ENCODE measurements around the gene SLC8B1.

Gene SLC8B1

GRCh38 chr12:113287146-113287898 is 47.6 kb downstream of the SLC8B1 start:
- TF ChIP-seq CTCF (IDR thresholded peaks at IDR 0.05; ENCODE audit: low read depth, low read length), result no peak
- in situ Hi-C loops (cut with HindIII; ENCODE audit: low sequenced_read_pairs), result no loop called here
- DNase-seq (ENCODE audit: low read depth, low spot score), result no peak
- no peak overlapping the region for H3K4me3 ChIP-seq (ENCODE audit: low read depth, low read length)

GRCh38 chr12:113286712-113287111 is 48.2 kb downstream of the SLC8B1 start:
- no peak for DNase-seq (ENCODE audit: low read depth, low spot score)
- in situ Hi-C loops (cut with HindIII; ENCODE audit: low sequenced_read_pairs), result no loop called here
- no peak overlapping the region for H3K4me3 ChIP-seq (ENCODE audit: low read depth, low read length)
- TF ChIP-seq CTCF (IDR thresholded peaks at IDR 0.05; ENCODE audit: low read depth, low read length), result no peak

GRCh38 chr12:113285679-113286610 is 49.0 kb downstream of the SLC8B1 start:
- TF ChIP-seq CTCF (IDR thresholded peaks at IDR 0.05; ENCODE audit: low read depth, low read length), result no peak
- in situ Hi-C loops (cut with HindIII; ENCODE audit: low sequenced_read_pairs), result no loop called here
- H3K4me3 ChIP-seq (ENCODE audit: low read depth, low read length), result no peak overlapping the region
- DNase-seq (ENCODE audit: low read depth, low spot score), result no peak

GRCh38 chr12:113284751-113285150 is 50.2 kb downstream of the SLC8B1 start:
- DNase-seq (ENCODE audit: low read depth, low spot score), result no peak
- in situ Hi-C loops (cut with HindIII; ENCODE audit: low sequenced_read_pairs), result no loop called here
- H3K4me3 ChIP-seq (ENCODE audit: low read depth, low read length), result no peak overlapping the region
- no peak for TF ChIP-seq CTCF (IDR thresholded peaks at IDR 0.05; ENCODE audit: low read depth, low read length)

- DNase-seq (ENCODE audit: low read depth, low spot score), result no peak
- H3K4me3 ChIP-seq (ENCODE audit: low read depth, low read length), result no peak overlapping the region
- in situ Hi-C loops (cut with HindIII; ENCODE audit: low sequenced_read_pairs), result no loop called here
- no peak for TF ChIP-seq CTCF (IDR thresholded peaks at IDR 0.05; ENCODE audit: low read depth, low read length)
Observed at GRCh38 chr12:113278633-113279032, 56.3 kb downstream of the SLC8B1 start.

GRCh38 chr12:113278141-113278540 is 56.8 kb downstream of the SLC8B1 start:
- in situ Hi-C loops (cut with HindIII; ENCODE audit: low sequenced_read_pairs), result no loop called here
- no peak for TF ChIP-seq CTCF (IDR thresholded peaks at IDR 0.05; ENCODE audit: low read depth, low read length)
- no peak overlapping the region for H3K4me3 ChIP-seq (ENCODE audit: low read depth, low read length)
- DNase-seq (ENCODE audit: low read depth, low spot score), result no peak
